Hepatocyte (in vitro differentiated cells): ENCODE data around the gene FBXO38.

Experiments used
- CTCF ChIP-seq: fragments of 200-600 bp; sonication (generic); IDR thresholded peaks from 2 replicates; pipeline ENCODE4 v1.5.1; 2016; ENCODE audit warnings: antibody characterized with exemption, mild to moderate bottlenecking; ENCODE audit not compliant: poor library complexity
- EZH2phosphoT487 ChIP-seq: fragments of 200-600 bp; sonication (generic); IDR thresholded peaks from one replicate; pipeline ENCODE4 v1.6.1; 2018; ENCODE audit warnings: antibody characterized with exemption, mild to moderate bottlenecking, low read depth, moderate library complexity; ENCODE audit not compliant: unreplicated experiment, severe bottlenecking

DNA sequence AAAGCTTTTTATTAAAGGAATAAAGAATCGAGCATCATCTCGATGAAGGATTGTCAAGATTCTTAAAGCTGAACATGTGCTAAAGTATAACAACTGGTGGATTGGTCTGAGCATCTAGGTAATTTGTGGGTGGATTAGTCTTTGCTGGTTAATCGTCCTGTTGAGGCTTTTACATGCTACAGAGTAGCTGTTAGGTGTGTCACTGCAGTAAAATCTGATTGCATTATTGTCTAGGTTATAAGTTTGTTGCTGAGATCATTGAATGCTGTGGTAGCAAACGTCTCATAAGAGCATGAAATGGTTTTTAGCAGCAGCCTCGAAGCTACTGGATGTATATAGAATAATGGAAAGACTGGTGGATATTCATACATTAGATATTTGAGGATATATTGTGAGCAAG is 7.2 kb downstream of the FBXO38 start:
- TF ChIP-seq CTCF = no peak
- no peak for TF ChIP-seq EZH2phosphoT487
